NK-92 (cell line): ENCODE results near the gene KCNG2.

Experiments
- DNase-seq: peaks from one replicate; lab custom pipeline; 2025; ENCODE audit not compliant: unreplicated experiment; lab: John Stamatoyannopoulos, UW

The KCNG2 gene

GRCh38 chr18:79935499-79935898 lies 137.8 kb downstream of the KCNG2 start:
- DNase-seq = no peak

GRCh38 chr18:79935925-79936324 lies 138.2 kb downstream of the KCNG2 start:
- DNase-seq = no peak

GRCh38 chr18:79936641-79937040 lies 138.9 kb downstream of the KCNG2 start:
- DNase-seq = no peak

GRCh38 chr18:79937103-79937860 lies 139.5 kb downstream of the KCNG2 start:
- no peak for DNase-seq

GRCh38 chr18:79938196-79938595 lies 140.5 kb downstream of the KCNG2 start:
- DNase-seq = no peak

- DNase-seq = no peak
Measured at GRCh38 chr18:79939096-79939495, 141.4 kb downstream of the KCNG2 start.

- no peak for DNase-seq
Measured at GRCh38 chr18:79940126-79940813, 142.5 kb downstream of the KCNG2 start.

GRCh38 chr18:79940814-79941472 lies 143.2 kb downstream of the KCNG2 start:
- DNase-seq = no peak

GRCh38 chr18:79941473-79942119 lies 143.9 kb downstream of the KCNG2 start:
- DNase-seq = no peak

- DNase-seq = no peak
Measured at GRCh38 chr18:79942211-79942610, 144.5 kb downstream of the KCNG2 start.

GRCh38 chr18:79942786-79943607 lies 145.3 kb downstream of the KCNG2 start:
- DNase-seq = no peak

- DNase-seq = no peak
Measured at GRCh38 chr18:79943608-79944125, 145.9 kb downstream of the KCNG2 start.

GRCh38 chr18:79944126-79944731 lies 146.5 kb downstream of the KCNG2 start:
- no peak for DNase-seq

GRCh38 chr18:79944746-79945117 lies 147.0 kb downstream of the KCNG2 start:
- no peak for DNase-seq

GRCh38 chr18:79945118-79946042 lies 147.6 kb downstream of the KCNG2 start:
- DNase-seq = no peak

- no peak for DNase-seq
Measured at GRCh38 chr18:79947054-79947755, 149.5 kb downstream of the KCNG2 start.

GRCh38 chr18:79947881-79948610 lies 150.3 kb downstream of the KCNG2 start:
- no peak for DNase-seq
